ENCODE data around the gene C16orf54. TPM values are rescaled to one million over a fixed set of nuclear protein-coding genes. Genes with fewer than 3 reads are reported as not detected.
"Not testable (repeated sequence)": the region's sequence is repeated elsewhere in the genome, so short reads cannot be mapped to it uniquely, and the experiment has no call there.

The C16orf54 gene
- total and polyA plus RNA-seq, 7 donors = 0.03 to 0.57 (median 0.24) TPM

- H3K9me3 ChIP-seq = no peaks in the 10 kb centered on the region
- H3K4me1 ChIP-seq = no peaks in the 10 kb centered on the region
- ATAC-seq = no peak
- H3K4me3 ChIP-seq = no peak overlapping the region
- intact Hi-C loops (cut with DNase I) = no loop called here
- DNase-seq = no peak
- WGBS, 3 donors = 43 to 69% (median 62%) methylated on average over 4 of the region's 4 CpGs
- no peaks in the 10 kb centered on the region for H3K27me3 ChIP-seq (ENCODE audit: insufficient read depth in 3 of 3, low read length in 2 of 3)
- H3K27ac ChIP-seq = no peak overlapping the region
- no peaks in the 10 kb centered on the region for H3K36me3 ChIP-seq (ENCODE audit: insufficient read depth in 1 of 2, low read depth in 1 of 2)
- no peak for TF ChIP-seq CTCF (IDR thresholded peaks at IDR 0.05)
Observed at GRCh38 chr16:29712809-29713208, 33.0 kb downstream of the C16orf54 start.

- H3K36me3 ChIP-seq (ENCODE audit: insufficient read depth in 1 of 2, low read depth in 1 of 2) = no peaks in the 10 kb centered on the region
- H3K4me3 ChIP-seq = peak overlapping the region; percentile 38
- ATAC-seq (peak; percentile 88 to 98 (median 93)), DNase-seq (no peak)
- 29 to 34% (median 31%) methylated on average over 17 of the region's 17 CpGs for WGBS, 3 donors
- TF ChIP-seq CTCF (IDR thresholded peaks at IDR 0.05) = peak; percentile 60
- intact Hi-C loops (cut with DNase I) = no loop called here
- H3K9me3 ChIP-seq = no peaks in the 10 kb centered on the region
- H3K4me1 ChIP-seq = no peaks in the 10 kb centered on the region
- H3K27me3 ChIP-seq (ENCODE audit: insufficient read depth in 3 of 3, low read length in 2 of 3) = no peaks in the 10 kb centered on the region
- no peak overlapping the region for H3K27ac ChIP-seq
Observed at GRCh38 chr16:29710227-29711219, 35.3 kb downstream of the C16orf54 start.

- WGBS, 3 donors = 70 to 77% (median 73%) methylated on average over 6 of the region's 6 CpGs
- not testable (repeated sequence) for H3K9me3 ChIP-seq; H3K4me3 ChIP-seq; DNase-seq; ATAC-seq; H3K4me1 ChIP-seq; H3K27me3 ChIP-seq (ENCODE audit: insufficient read depth in 3 of 3, low read length in 2 of 3); H3K27ac ChIP-seq; H3K36me3 ChIP-seq (ENCODE audit: insufficient read depth in 1 of 2, low read depth in 1 of 2)
- intact Hi-C loops (cut with DNase I) = loop anchor here in 1 of 2 donors (10.0 kb wide), 1 partner anchor 75 kb away; no protein-coding TSS in a partner anchor
Observed at GRCh38 chr16:29709657-29710056, 36.1 kb downstream of the C16orf54 start.

- Histone ChIP-seq H3K27me3 (ENCODE audit: insufficient read depth in 3 of 3, low read length in 2 of 3) (no peaks in the 10 kb centered on the region), H3K4me3 (no peak overlapping the region), H3K4me1 (no peaks in the 10 kb centered on the region), H3K27ac (no peak overlapping the region), H3K9me3 (no peaks in the 10 kb centered on the region), H3K36me3 (ENCODE audit: insufficient read depth in 1 of 2, low read depth in 1 of 2) (no peaks in the 10 kb centered on the region)
- 71 to 77% (median 75%) methylated on average over 16 of the region's 16 CpGs for WGBS, 3 donors
- TF ChIP-seq CTCF (IDR thresholded peaks at IDR 0.05) = no peak
- DNase-seq = no peak
- no peak for ATAC-seq
- intact Hi-C loops (cut with DNase I) = loop anchor here in 1 of 2 donors (10.0 kb wide), 1 partner anchor 76 kb away; no protein-coding TSS in a partner anchor
Observed at GRCh38 chr16:29708917-29709600, 36.7 kb downstream of the C16orf54 start.

- H3K4me3 ChIP-seq; DNase-seq; H3K9me3 ChIP-seq; H3K36me3 ChIP-seq (ENCODE audit: insufficient read depth in 1 of 2, low read depth in 1 of 2); ATAC-seq; H3K4me1 ChIP-seq; H3K27ac ChIP-seq; H3K27me3 ChIP-seq (ENCODE audit: insufficient read depth in 3 of 3, low read length in 2 of 3): not testable (repeated sequence)
- WGBS, 3 donors = 93 to 96% (median 94%) methylated on average over 1 of the region's 1 CpG
- intact Hi-C loops (cut with DNase I) = loop anchor here in 1 of 2 donors (10.0 kb wide), 1 partner anchor 78 kb away; no protein-coding TSS in a partner anchor
Observed at GRCh38 chr16:29707160-29707559, 38.6 kb downstream of the C16orf54 start.

All from psoas muscle (tissue), 8 donors.